Esophagus muscularis mucosa (tissue), 4 donors: Measurements from ENCODE around the gene AGTRAP. TPM values are rescaled to one million over a fixed set of nuclear protein-coding genes. Genes with fewer than 3 reads are reported as not detected.

Source experiments
- DNase-seq: peaks from one replicate; pipeline ENCODE4 v3.0.0-alpha.2; 2017; ENCODE audit errors: extremely low spot score
- H3K27ac ChIP-seq, 4 donors: fragments of 200-600 bp; sonication (generic); replicated peaks in 1 of 4; 1 replicate in 3 of 4; 2 replicates in 1 of 4; pipeline ENCODE4 v1.5.1; 2016 to 2019; ENCODE audit warnings: mild to moderate bottlenecking in 1 of 4
- H3K27me3 ChIP-seq, 4 donors: fragments of 200-600 bp; sonication (generic); one replicate each; pipeline versions ENCODE4 v1.5.1 to v1.6.0; 2016 to 2019
- H3K36me3 ChIP-seq, 4 donors: fragments of 200-600 bp; sonication (generic); one replicate each; pipeline ENCODE4 v1.5.1; 2016 to 2019
- H3K4me1 ChIP-seq, 4 donors: fragments of 200-600 bp; sonication (generic); one replicate each; pipeline ENCODE4 v1.5.1; 2016 to 2019
- H3K4me3 ChIP-seq, 4 donors: fragments of 200-600 bp; sonication (generic); 1 replicate in 2 of 4; 2 replicates in 2 of 4; pipeline ENCODE4 v1.5.1; 2016 to 2019; ENCODE audit warnings: mild to moderate bottlenecking in 4 of 4, moderate library complexity in 1 of 4
- H3K9me3 ChIP-seq, 4 donors: fragments of 200-600 bp; sonication (generic); 1 replicate in 3 of 4; 2 replicates in 1 of 4; pipeline ENCODE4 v1.5.1; 2016 to 2019
- CTCF ChIP-seq, 3 experiments: fragments of 200-600 bp in 2 of 3; fragments of 450-650 bp in 1 of 3; sonication (generic) in 2 of 3; IDR thresholded peaks; one replicate each; pipeline ENCODE4 v1.5.1; 2017 to 2019; ENCODE audit warnings: antibody characterized with exemption in 3 of 3, mild to moderate bottlenecking in 2 of 3, moderate library complexity in 1 of 3
- EP300 ChIP-seq: sonication (generic); formaldehyde crosslinking; IDR thresholded peaks from one replicate; pipeline ENCODE4 v1.6.1; 2017; ENCODE audit warnings: antibody characterized with exemption
- POLR2A ChIP-seq: fragments of 450-650 bp; IDR thresholded peaks from one replicate; pipeline ENCODE4 v1.6.1; 2017; ENCODE audit warnings: antibody characterized with exemption, moderate library complexity, mild to moderate bottlenecking, low read depth
- POLR2AphosphoS5 ChIP-seq, 2 donors: sonication (generic); formaldehyde crosslinking; IDR thresholded peaks; one replicate each; pipeline ENCODE4 v1.6.1; 2017; ENCODE audit warnings: antibody characterized with exemption in 2 of 2
- WGBS: methylation state at CpG from one replicate; pipeline ENCODE4 v1.1.5; 2018; 5-methylcytosine and 5-hydroxymethylcytosine counted together
- intact Hi-C: fragments of 100-400 bp; cut with DNase I; formaldehyde crosslinking; loops from one replicate; pipeline ENCODE4 v1.15.1; 2023
- total RNA-seq, 4 donors: library from RNA; depleted of rRNA; stranded (reverse); fragments of >200 nt; gene quantifications; one replicate each; pipeline versions ENCODE4 v1.1.0 to v1.2.1, GENCODE V29; 2016

Gene AGTRAP
- total RNA-seq, 4 donors from 2014 or later, result 31.6 to 73.4 (median 45.6) TPM

- TF ChIP-seq POLR2A, result no peak
- TF ChIP-seq EP300, result no peak
- TF ChIP-seq CTCF (IDR thresholded peaks at IDR 0.05), result no peak
- no peak for TF ChIP-seq POLR2AphosphoS5 (IDR thresholded peaks at IDR 0.05)
- intact Hi-C loops, result no loop called here
- peaks cover 19 to 49% (median 43%) of the 10 kb centered on the region in 4 donors for H3K36me3 ChIP-seq
- no peak for DNase-seq
- 94% methylated on average over 8 of the region's 8 CpGs for WGBS
- H3K27me3 ChIP-seq, result no peaks in the 10 kb centered on the region
- H3K4me3 ChIP-seq, result no peak overlapping the region
- no peaks in the 10 kb centered on the region for H3K9me3 ChIP-seq
- peak overlapping the region in 1 of 4 donors; percentile 12 for H3K27ac ChIP-seq
- H3K4me1 ChIP-seq, result peaks cover 43 to 62% (median 53%) of the 10 kb centered on the region in 4 donors
These were observed 64.4 kb downstream of the AGTRAP start for GRCh38 chr1:11800391-11800755.

Other genes with a start within 250 kb of the AGTRAP start
- 10 to 100 TPM in 2 of 4 donors, 1 to 10 TPM in 2; 3.1 to 12.0 (median 8.3) TPM for gene FBXO2, start 81.7 kb upstream of the AGTRAP start, total RNA-seq
- 10 to 100 TPM; 13.3 to 19.8 (median 16.1) TPM for gene FBXO44, start 81.3 kb upstream of the AGTRAP start, total RNA-seq
- 10 to 100 TPM; 12.9 to 21.9 (median 15.2) TPM for gene FBXO6, start 71.9 kb upstream of the AGTRAP start, total RNA-seq
- gene MAD2L2, start 55.0 kb upstream of the AGTRAP start, total RNA-seq, result 10 to 100 TPM; 31.6 to 51.7 (median 42.4) TPM
- gene DRAXIN, start 44.4 kb upstream of the AGTRAP start, total RNA-seq, result under 1 TPM in 2 of 4 donors, not detected in 2; under 0.01 to 0.06 TPM
- 1 to 10 TPM in 2 of 4 donors, not detected in 2; 2.3 to 4.3 TPM for gene C1orf167, start 26.1 kb downstream of the AGTRAP start, total RNA-seq
- gene MTHFR, start 69.8 kb downstream of the AGTRAP start, total RNA-seq, result 10 to 100 TPM; 23.4 to 38.6 (median 26.8) TPM
- gene CLCN6, start 70.1 kb downstream of the AGTRAP start, total RNA-seq, result 10 to 100 TPM; 12.5 to 19.7 (median 15.5) TPM
- gene NPPA, start 111.6 kb downstream of the AGTRAP start, total RNA-seq, result 1 to 10 TPM in 1 of 4 donors, not detected in 3; 1.7 TPM
- gene NPPB, start 122.8 kb downstream of the AGTRAP start, total RNA-seq, result not detected
- gene KIAA2013, start 190.3 kb downstream of the AGTRAP start, total RNA-seq, result 100 to 1,000 TPM in 2 of 4 donors, 10 to 100 TPM in 2; 77.7 to 145 (median 104) TPM
- gene PLOD1, start 198.6 kb downstream of the AGTRAP start, total RNA-seq, result 100 to 1,000 TPM in 1 of 4 donors, 10 to 100 TPM in 3; 67.5 to 111 (median 75.0) TPM
- gene MFN2, start 244.3 kb downstream of the AGTRAP start, total RNA-seq, result 100 to 1,000 TPM; 166 to 242 (median 191) TPM